SK-N-MC (cell line): ENCODE measurements around the gene PIK3R1.

Experiments
- EZH2 ChIP-seq: fragments of 200-600 bp; sonication (generic); IDR thresholded peaks from one replicate; pipeline ENCODE4 v1.6.1; 2017; ENCODE audit warnings: antibody characterized with exemption
- FOXP2 ChIP-seq: optimal IDR thresholded peaks from 2 replicates; pipeline ENCODE3; 2011; ENCODE audit warnings: mild to moderate bottlenecking, moderate library complexity; ENCODE audit not compliant: insufficient read depth; ENCODE audit errors: extremely low read length, control extremely low read depth
- POLR2AphosphoS5 ChIP-seq: IDR thresholded peaks from 2 replicates; pipeline ENCODE4 v1.6.1; 2012; ENCODE audit warnings: mild to moderate bottlenecking, low read depth, low read length, borderline replicate concordance

- TF ChIP-seq EZH2 (no peak), POLR2AphosphoS5 (no peak), FOXP2 (no peak)
These were observed 89.0 kb downstream of the PIK3R1 start for GRCh38 chr5:68304421-68305052.
